Upper lobe of left lung (tissue), 4 donors: Measurements from ENCODE around the gene ARNT2.

Source experiments
- EP300 ChIP-seq, 4 donors: sonication (generic); formaldehyde crosslinking; IDR thresholded peaks; one replicate each; pipeline ENCODE4 v1.5.1; 2017; ENCODE audit warnings: antibody characterized with exemption in 4 of 4, control low read depth in 2 of 4
- POLR2A ChIP-seq, 4 donors: fragments of 450-650 bp; IDR thresholded peaks; one replicate each; pipeline ENCODE4 v1.5.1; 2016 to 2017; ENCODE audit warnings: antibody characterized with exemption in 4 of 4, mild to moderate bottlenecking in 2 of 4
- POLR2AphosphoS5 ChIP-seq, 2 donors: sonication (generic); formaldehyde crosslinking; IDR thresholded peaks; one replicate each; pipeline ENCODE4 v1.5.1; 2017; ENCODE audit warnings: antibody characterized with exemption in 2 of 2
- TF ChIP-seq, protein P1 (sequence below), 6 experiments: fragments of 450-650 bp in 4 of 6; fragments of 200-600 bp in 2 of 6; sonication (generic) in 2 of 6; IDR thresholded peaks; one replicate each; pipeline ENCODE4 v1.5.1; 2016 to 2019; ENCODE audit warnings: antibody characterized with exemption in 6 of 6

DNA sequence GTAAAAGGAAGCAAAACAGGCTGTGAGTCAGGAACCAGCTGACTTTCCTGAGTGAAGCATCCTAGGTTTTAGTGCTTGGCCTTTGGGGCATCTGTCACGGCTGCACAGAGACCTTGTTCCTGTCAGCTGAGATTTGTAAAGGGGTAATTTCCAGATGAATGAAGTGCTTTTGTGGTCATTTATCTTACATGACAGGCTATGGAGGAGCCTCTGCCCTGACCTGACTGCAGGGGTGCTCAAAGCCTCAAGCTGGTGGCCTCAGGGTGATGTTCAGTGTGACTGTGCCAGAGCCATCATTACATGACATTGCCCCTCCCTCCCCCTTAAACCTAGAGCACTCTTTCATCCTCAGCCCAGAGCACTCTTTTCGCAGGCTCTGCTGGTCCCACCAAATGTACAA, 132.5 kb downstream of the ARNT2 start:
- TF ChIP-seq, protein P1, sequence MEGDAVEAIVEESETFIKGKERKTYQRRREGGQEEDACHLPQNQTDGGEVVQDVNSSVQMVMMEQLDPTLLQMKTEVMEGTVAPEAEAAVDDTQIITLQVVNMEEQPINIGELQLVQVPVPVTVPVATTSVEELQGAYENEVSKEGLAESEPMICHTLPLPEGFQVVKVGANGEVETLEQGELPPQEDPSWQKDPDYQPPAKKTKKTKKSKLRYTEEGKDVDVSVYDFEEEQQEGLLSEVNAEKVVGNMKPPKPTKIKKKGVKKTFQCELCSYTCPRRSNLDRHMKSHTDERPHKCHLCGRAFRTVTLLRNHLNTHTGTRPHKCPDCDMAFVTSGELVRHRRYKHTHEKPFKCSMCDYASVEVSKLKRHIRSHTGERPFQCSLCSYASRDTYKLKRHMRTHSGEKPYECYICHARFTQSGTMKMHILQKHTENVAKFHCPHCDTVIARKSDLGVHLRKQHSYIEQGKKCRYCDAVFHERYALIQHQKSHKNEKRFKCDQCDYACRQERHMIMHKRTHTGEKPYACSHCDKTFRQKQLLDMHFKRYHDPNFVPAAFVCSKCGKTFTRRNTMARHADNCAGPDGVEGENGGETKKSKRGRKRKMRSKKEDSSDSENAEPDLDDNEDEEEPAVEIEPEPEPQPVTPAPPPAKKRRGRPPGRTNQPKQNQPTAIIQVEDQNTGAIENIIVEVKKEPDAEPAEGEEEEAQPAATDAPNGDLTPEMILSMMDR (IDR thresholded peaks at IDR 0.05) = no peak
- TF ChIP-seq POLR2AphosphoS5 (IDR thresholded peaks at IDR 0.05) (no peak), POLR2A (IDR thresholded peaks at IDR 0.05) (no peak), EP300 (IDR thresholded peaks at IDR 0.05) (no peak)
